Measurements from ENCODE around the gene TMEM252. TPM values are rescaled to one million over a fixed set of nuclear protein-coding genes. Genes with fewer than 3 reads are reported as not detected.

Gene TMEM252
- total RNA-seq, 2 donors from 2014 or later, result not detected

DNA sequence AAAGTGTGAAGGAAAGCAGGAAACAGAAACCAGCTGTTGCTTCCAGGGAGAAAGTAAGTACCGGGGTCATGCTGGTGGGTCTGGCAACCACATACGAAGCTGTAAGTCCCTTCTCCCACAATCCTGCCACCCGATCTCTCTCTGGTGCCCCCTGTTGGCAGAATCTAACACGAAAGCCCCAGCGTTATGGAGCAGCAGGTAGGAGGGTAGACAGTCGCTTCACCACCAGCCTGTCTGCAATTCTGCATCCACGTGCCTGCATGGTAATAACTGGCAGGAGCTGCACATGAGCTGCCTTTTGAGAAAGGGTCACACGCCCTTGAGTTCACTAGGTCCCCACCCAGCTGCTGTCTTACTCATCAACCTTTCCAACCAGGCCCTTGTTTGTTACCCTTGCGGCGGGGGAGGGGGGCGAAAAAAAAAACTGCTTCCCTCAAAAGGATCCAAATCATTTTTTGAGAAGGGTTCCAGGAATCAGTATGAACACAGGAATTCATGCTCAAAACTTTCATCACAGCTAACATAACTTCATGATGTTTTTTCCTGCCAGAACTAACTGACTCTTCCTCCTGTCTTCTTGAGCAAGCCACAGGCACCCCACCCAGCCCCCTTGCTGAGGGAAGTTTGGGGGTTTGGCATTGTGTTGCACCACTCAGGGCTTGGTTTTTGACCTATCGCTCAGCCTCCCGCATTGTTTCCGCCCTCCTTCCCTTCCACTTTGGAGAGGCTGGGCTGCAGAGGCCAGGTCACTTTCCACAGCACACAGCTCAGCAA is 19.6 kb upstream of the TMEM252 start:
- ATAC-seq (peak; percentile 52), DNase-seq (peak; percentile 34 to 61 (median 52))
- no peaks in the 10 kb centered on the region for H3K27me3 ChIP-seq
- no peaks in the 10 kb centered on the region for H3K36me3 ChIP-seq (replicated peaks in 1 of 2; ENCODE audit: insufficient read depth in 1 of 2, low read depth in 2 of 2)
- H3K4me1 ChIP-seq, result no peaks in the 10 kb centered on the region
- 42 to 48% methylated on average over 12 to 14 of the region's 14 CpGs for WGBS, 2 donors
- intact Hi-C loops (cut with DNase I), result no loop called here
- H3K9me3 ChIP-seq, result no peaks in the 10 kb centered on the region
- no peak overlapping the region for H3K4me3 ChIP-seq
- TF ChIP-seq, protein P1, sequence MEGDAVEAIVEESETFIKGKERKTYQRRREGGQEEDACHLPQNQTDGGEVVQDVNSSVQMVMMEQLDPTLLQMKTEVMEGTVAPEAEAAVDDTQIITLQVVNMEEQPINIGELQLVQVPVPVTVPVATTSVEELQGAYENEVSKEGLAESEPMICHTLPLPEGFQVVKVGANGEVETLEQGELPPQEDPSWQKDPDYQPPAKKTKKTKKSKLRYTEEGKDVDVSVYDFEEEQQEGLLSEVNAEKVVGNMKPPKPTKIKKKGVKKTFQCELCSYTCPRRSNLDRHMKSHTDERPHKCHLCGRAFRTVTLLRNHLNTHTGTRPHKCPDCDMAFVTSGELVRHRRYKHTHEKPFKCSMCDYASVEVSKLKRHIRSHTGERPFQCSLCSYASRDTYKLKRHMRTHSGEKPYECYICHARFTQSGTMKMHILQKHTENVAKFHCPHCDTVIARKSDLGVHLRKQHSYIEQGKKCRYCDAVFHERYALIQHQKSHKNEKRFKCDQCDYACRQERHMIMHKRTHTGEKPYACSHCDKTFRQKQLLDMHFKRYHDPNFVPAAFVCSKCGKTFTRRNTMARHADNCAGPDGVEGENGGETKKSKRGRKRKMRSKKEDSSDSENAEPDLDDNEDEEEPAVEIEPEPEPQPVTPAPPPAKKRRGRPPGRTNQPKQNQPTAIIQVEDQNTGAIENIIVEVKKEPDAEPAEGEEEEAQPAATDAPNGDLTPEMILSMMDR (IDR thresholded peaks at IDR 0.05), result peak in 6 of 7 experiments; percentile 14 to 52 (median 40)
- TF ChIP-seq POLR2A (IDR thresholded peaks at IDR 0.05), result no peak
- no peak overlapping the region for H3K27ac ChIP-seq

DNA sequence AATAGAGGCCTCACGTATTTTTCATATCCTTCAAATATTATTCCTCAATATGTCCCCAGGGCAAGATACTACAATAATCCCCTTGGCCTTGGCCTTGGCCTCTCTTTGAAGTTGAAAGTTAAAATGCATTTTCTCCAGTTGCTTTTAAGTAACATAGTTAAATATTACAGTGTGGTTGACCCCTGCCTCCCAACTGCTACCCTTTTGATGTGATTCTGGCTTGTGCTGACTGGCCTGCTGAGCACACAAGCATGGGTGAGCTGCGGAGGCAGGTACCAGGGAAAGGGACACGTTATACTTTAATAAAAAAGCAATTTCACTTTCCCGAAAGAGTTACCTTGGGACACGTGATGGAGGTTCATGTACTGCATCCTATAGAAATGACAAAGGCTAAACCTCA is 17.9 kb upstream of the TMEM252 start:
- no peaks in the 10 kb centered on the region for H3K4me1 ChIP-seq
- no peak overlapping the region for H3K27ac ChIP-seq
- TF ChIP-seq, protein P1 (IDR thresholded peaks at IDR 0.05), result no peak
- TF ChIP-seq POLR2A (IDR thresholded peaks at IDR 0.05), result no peak
- H3K27me3 ChIP-seq, result no peaks in the 10 kb centered on the region
- H3K4me3 ChIP-seq, result no peak overlapping the region
- intact Hi-C loops (cut with DNase I), result no loop called here
- no peaks in the 10 kb centered on the region for H3K9me3 ChIP-seq
- no peaks in the 10 kb centered on the region for H3K36me3 ChIP-seq (replicated peaks in 1 of 2; ENCODE audit: insufficient read depth in 1 of 2, low read depth in 2 of 2)
- 76 to 80% methylated on average over 5 of the region's 5 CpGs for WGBS, 2 donors
- no peak for DNase-seq
- ATAC-seq, result no peak

DNA sequence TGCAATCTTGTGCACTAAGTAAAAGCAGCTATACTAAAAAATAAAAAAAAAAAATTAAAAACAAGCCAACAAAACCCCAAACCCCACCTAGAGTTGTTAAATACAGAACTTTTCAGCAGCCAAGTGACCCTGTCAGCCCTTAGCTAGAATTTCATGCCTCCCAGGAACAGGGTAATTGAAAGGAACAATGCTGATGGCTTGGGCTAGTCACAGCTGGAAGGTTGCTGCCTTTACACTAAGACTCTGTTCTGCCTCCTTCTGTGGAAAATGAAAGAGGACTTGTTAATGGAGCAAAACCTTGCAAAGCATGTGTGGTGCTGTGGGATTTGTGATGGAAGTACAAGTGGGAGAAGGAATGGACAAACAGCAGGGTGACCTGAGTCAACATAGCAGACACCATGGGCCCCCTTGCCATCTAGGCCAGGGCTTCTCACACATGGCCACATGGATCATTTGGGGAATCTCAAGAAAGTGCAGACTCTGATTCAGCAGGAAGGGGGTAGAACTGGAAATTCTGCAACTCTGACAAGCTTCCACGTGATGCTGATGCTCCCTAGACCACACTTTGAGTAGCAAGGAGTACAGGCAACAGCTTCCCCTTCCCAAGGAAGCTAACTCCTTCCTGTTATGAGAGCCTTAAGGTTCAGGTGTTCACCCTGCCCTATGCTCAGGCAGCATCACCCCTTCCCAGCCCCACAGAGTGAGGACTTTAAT is 14.9 kb upstream of the TMEM252 start:
- Histone ChIP-seq H3K4me3 (no peak overlapping the region), H3K36me3 (replicated peaks in 1 of 2; ENCODE audit: insufficient read depth in 1 of 2, low read depth in 2 of 2) (no peaks in the 10 kb centered on the region), H3K4me1 (peaks cover 9% of the 10 kb centered on the region), H3K27ac (no peak overlapping the region), H3K9me3 (no peaks in the 10 kb centered on the region), H3K27me3 (no peaks in the 10 kb centered on the region)
- intact Hi-C loops (cut with DNase I), result no loop called here
- TF ChIP-seq, protein P1 (IDR thresholded peaks at IDR 0.05), result no peak
- no peak for TF ChIP-seq POLR2A (IDR thresholded peaks at IDR 0.05)
- no peak for DNase-seq
- WGBS, 2 donors, result 50% methylated on average over 1 of the region's 1 CpG
- ATAC-seq, result no peak

DNA sequence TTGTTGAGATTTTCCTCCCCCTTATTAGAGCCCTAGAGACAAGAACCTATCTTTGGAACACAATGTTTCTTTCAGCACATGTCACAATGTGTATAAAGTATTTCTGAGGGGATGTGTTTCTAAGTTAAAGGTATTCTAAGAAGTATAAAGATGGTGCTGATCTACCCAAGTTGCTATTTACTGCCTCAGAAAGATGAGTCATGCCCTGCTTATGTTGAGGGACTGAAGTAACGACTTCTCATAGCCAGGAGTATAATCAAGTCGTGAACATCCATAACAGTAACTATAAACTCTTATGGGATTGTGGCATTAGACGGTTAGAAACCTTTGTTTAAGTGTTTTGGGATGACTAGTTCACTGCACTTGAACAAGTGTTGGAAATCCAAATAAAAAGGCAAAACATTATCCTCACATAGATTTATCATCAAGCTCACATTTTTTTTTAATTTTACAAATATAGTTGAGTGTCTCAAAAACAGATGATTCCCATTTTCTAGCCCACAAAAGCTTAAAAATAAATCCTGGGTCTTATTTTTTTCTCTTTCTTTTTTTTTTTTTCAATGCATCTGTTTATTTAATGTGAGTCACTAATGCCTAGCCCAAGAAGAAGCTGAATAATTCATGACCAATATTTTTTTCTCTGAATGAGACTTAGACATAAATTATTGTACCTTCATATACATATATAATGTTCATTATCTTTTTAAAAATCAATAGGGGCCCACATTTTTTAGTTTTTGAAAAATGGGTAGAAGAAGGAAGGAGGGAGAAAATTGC is 12.2 kb upstream of the TMEM252 start:
- intact Hi-C loops (cut with DNase I), result no loop called here
- WGBS, 2 donors, result 62 to 77% methylated on average over 3 of the region's 3 CpGs
- DNase-seq (no peak), ATAC-seq (no peak)
- H3K9me3 ChIP-seq, result no peaks in the 10 kb centered on the region
- H3K27ac ChIP-seq, result no peak overlapping the region
- no peak for TF ChIP-seq POLR2A (IDR thresholded peaks at IDR 0.05)
- H3K4me1 ChIP-seq, result peaks cover 10% of the 10 kb centered on the region
- H3K4me3 ChIP-seq, result no peak overlapping the region
- no peaks in the 10 kb centered on the region for H3K36me3 ChIP-seq (replicated peaks in 1 of 2; ENCODE audit: insufficient read depth in 1 of 2, low read depth in 2 of 2)
- H3K27me3 ChIP-seq, result no peaks in the 10 kb centered on the region

DNA sequence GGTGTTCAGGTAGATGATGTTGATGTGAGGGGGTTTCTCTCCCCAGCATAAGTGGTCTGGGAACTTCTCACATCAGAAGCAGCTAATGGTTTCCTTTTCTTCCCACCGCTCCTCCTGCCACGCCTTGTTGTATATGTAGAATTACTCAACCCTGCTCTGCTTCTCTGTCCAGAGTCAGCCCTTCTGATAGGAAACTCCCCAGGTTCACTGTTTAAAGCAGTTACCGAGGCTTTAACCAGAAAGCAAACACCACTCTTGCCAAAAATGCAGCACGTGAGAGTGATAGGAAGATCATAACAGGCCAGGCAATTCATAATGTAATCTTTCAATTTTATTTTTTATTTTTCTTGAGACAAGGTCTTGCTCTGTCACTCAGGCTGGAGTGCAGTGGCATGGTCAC is 10.5 kb upstream of the TMEM252 start:
- H3K27me3 ChIP-seq, result no peaks in the 10 kb centered on the region
- peak; percentile 81 for ATAC-seq

More for the DNA sequence above, 10.5 kb upstream of the TMEM252 start:
- DNase-seq, result peak in 3 of 4 donors; percentile 30 to 66 (median 47)
- Histone ChIP-seq H3K4me1 (peaks cover 10% of the 10 kb centered on the region), H3K9me3 (no peaks in the 10 kb centered on the region), H3K27ac (peak overlapping the region in 1 of 4 donors; percentile 3), H3K4me3 (no peak overlapping the region), H3K36me3 (replicated peaks in 1 of 2; ENCODE audit: insufficient read depth in 1 of 2, low read depth in 2 of 2) (no peaks in the 10 kb centered on the region)
- no peak for TF ChIP-seq POLR2A (IDR thresholded peaks at IDR 0.05)
- TF ChIP-seq, protein P1 (IDR thresholded peaks at IDR 0.05), result no peak
- 14 to 15% methylated on average over 4 of the region's 4 CpGs for WGBS, 2 donors
- intact Hi-C loops (cut with DNase I), result no loop called here
